Glutamatergic neuron (in vitro differentiated cells): ENCODE results near the gene TMEM37. TPM values are rescaled to one million over a fixed set of nuclear protein-coding genes. Genes with fewer than 3 reads are reported as not detected.

Experiments
- DNase-seq: peaks from one replicate; pipeline ENCODE4 v3.0.0; 2022
- H3K27ac Mint-ChIP-seq: one replicate; pipeline ENCODE4 v1.8.0; 2020; ENCODE audit warnings: mild to moderate bottlenecking, mixed read lengths, inconsistent platforms; ENCODE audit not compliant: unreplicated experiment
- H3K27me3 Mint-ChIP-seq: one replicate; pipeline ENCODE4 v1.8.0; 2020; ENCODE audit warnings: mild to moderate bottlenecking, moderate library complexity, mixed read lengths, inconsistent platforms; ENCODE audit not compliant: unreplicated experiment
- H3K36me3 Mint-ChIP-seq: one replicate; pipeline ENCODE4 v1.8.0; 2020; ENCODE audit warnings: mild to moderate bottlenecking, mixed read lengths, inconsistent platforms; ENCODE audit not compliant: unreplicated experiment
- H3K4me1 Mint-ChIP-seq: one replicate; pipeline ENCODE4 v1.8.0; 2020; ENCODE audit warnings: mild to moderate bottlenecking, low read depth, mixed read lengths, inconsistent platforms; ENCODE audit not compliant: unreplicated experiment
- H3K4me3 Mint-ChIP-seq: one replicate; pipeline ENCODE4 v1.8.0; 2020; ENCODE audit warnings: mild to moderate bottlenecking, mixed read lengths, inconsistent platforms; ENCODE audit not compliant: unreplicated experiment
- H3K9me3 Mint-ChIP-seq: one replicate; pipeline ENCODE4 v1.8.0; 2020; ENCODE audit warnings: mild to moderate bottlenecking, moderate library complexity, mixed read lengths, inconsistent platforms; ENCODE audit not compliant: unreplicated experiment
- total RNA-seq: library from RNA; stranded (reverse); fragmentation: NEBNext Ultra II Directional; extraction: Animal tissue kit (Norgen Biotek cat#: 25700); gene quantifications from one replicate; pipeline ENCODE4 v1.2.1, GENCODE V29; 2021; ENCODE audit not compliant: unreplicated experiment
- TF ChIP-seq, protein P1 (sequence below): fragments of 200-600 bp; sonication (generic); IDR thresholded peaks from one replicate; pipeline ENCODE4 v1.5.0; 2021; ENCODE audit not compliant: partially characterized antibody, unreplicated experiment

The TMEM37 gene
- total RNA-seq, 1 donor from 2014 or later = not detected

- Mint-ChIP-seq H3K9me3 (no peaks in the 10 kb centered on the region), H3K4me1 (peaks cover 4% of the 10 kb centered on the region), H3K27me3 (no peaks in the 10 kb centered on the region), H3K27ac (no peak overlapping the region), H3K36me3 (no peaks in the 10 kb centered on the region), H3K4me3 (no peak overlapping the region)
- DNase-seq = no peak
- TF ChIP-seq, protein P1, sequence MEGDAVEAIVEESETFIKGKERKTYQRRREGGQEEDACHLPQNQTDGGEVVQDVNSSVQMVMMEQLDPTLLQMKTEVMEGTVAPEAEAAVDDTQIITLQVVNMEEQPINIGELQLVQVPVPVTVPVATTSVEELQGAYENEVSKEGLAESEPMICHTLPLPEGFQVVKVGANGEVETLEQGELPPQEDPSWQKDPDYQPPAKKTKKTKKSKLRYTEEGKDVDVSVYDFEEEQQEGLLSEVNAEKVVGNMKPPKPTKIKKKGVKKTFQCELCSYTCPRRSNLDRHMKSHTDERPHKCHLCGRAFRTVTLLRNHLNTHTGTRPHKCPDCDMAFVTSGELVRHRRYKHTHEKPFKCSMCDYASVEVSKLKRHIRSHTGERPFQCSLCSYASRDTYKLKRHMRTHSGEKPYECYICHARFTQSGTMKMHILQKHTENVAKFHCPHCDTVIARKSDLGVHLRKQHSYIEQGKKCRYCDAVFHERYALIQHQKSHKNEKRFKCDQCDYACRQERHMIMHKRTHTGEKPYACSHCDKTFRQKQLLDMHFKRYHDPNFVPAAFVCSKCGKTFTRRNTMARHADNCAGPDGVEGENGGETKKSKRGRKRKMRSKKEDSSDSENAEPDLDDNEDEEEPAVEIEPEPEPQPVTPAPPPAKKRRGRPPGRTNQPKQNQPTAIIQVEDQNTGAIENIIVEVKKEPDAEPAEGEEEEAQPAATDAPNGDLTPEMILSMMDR = no peak
Observed at GRCh38 chr2:119408221-119408619, 23.4 kb upstream of the TMEM37 start.

- TF ChIP-seq, protein P1 = no peak
- H3K9me3 Mint-ChIP-seq = no peaks in the 10 kb centered on the region
- H3K4me1 Mint-ChIP-seq = peaks cover 4% of the 10 kb centered on the region
- no peak overlapping the region for H3K27ac Mint-ChIP-seq
- H3K4me3 Mint-ChIP-seq = no peak overlapping the region
- no peak for DNase-seq
- H3K27me3 Mint-ChIP-seq = no peaks in the 10 kb centered on the region
- H3K36me3 Mint-ChIP-seq = no peaks in the 10 kb centered on the region
Observed at GRCh38 chr2:119409506-119409905, 22.1 kb upstream of the TMEM37 start.

DNA sequence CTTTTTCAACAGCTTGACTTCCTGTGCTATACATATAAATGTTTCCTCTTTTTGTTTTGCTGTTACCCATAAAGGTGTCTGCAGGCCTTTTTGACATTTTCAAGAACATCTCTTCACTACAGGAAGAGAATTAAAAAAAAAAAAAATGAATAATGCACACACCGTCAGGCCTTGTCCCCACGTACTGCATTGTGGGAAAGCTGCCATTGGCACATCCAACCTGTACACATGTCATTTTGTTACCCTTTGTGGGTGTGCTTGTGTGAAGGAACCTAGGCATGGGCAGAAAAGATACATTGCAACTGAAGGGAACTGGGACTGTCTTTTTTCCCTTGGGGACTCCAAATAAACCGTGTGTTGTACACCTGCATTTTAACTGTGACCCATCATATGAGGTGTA is 16.8 kb upstream of the TMEM37 start:
- DNase-seq = no peak
- TF ChIP-seq, protein P1 = no peak
- no peaks in the 10 kb centered on the region for H3K4me1 Mint-ChIP-seq
- H3K27ac Mint-ChIP-seq = no peak overlapping the region
- no peaks in the 10 kb centered on the region for H3K9me3 Mint-ChIP-seq
- H3K27me3 Mint-ChIP-seq = peaks cover 3% of the 10 kb centered on the region
- no peaks in the 10 kb centered on the region for H3K36me3 Mint-ChIP-seq
- no peak overlapping the region for H3K4me3 Mint-ChIP-seq

- Mint-ChIP-seq H3K9me3 (peaks cover 3% of the 10 kb centered on the region), H3K27me3 (peaks cover 3% of the 10 kb centered on the region), H3K4me1 (no peaks in the 10 kb centered on the region), H3K27ac (no peak overlapping the region), H3K36me3 (no peaks in the 10 kb centered on the region), H3K4me3 (no peak overlapping the region)
- no peak for DNase-seq
- TF ChIP-seq, protein P1 = no peak
Observed at GRCh38 chr2:119415630-119416029, 16.0 kb upstream of the TMEM37 start.

- Mint-ChIP-seq H3K36me3 (no peaks in the 10 kb centered on the region), H3K4me3 (no peak overlapping the region), H3K4me1 (no peaks in the 10 kb centered on the region), H3K27me3 (peaks cover 3% of the 10 kb centered on the region), H3K9me3 (peaks cover 3% of the 10 kb centered on the region), H3K27ac (no peak overlapping the region)
- DNase-seq = no peak
- TF ChIP-seq, protein P1 = no peak
Observed at GRCh38 chr2:119416299-119416923, 15.2 kb upstream of the TMEM37 start.
